Nephron (organoid): ENCODE data around the gene ZNHIT2.
"Not testable (repeated sequence)": the region's sequence is repeated elsewhere in the genome, so short reads cannot be mapped to it uniquely, and the experiment has no call there.

ENCODE experiments used
- H3K27ac Mint-ChIP-seq, 3 experiments: 2 replicates each; pipeline ENCODE4 v1.8.0; 2020; ENCODE audit warnings: mixed read lengths in 3 of 3, mild to moderate bottlenecking in 2 of 3, moderate library complexity in 1 of 3
- H3K27me3 Mint-ChIP-seq: 2 replicates; pipeline ENCODE4 v1.8.0; 2021; ENCODE audit warnings: low read depth, mild to moderate bottlenecking, moderate library complexity, mixed read lengths
- H3K36me3 Mint-ChIP-seq: 2 replicates; pipeline ENCODE4 v1.8.0; 2020; ENCODE audit warnings: low read depth, mixed read lengths
- H3K4me1 Mint-ChIP-seq: 2 replicates; pipeline ENCODE4 v1.8.0; 2020; ENCODE audit warnings: mixed read lengths
- H3K4me3 Mint-ChIP-seq, 3 experiments: 2 replicates each; pipeline ENCODE4 v1.8.0; 2020; ENCODE audit warnings: mild to moderate bottlenecking in 3 of 3, mixed read lengths in 3 of 3, moderate library complexity in 2 of 3
- H3K9me3 Mint-ChIP-seq: 2 replicates; pipeline ENCODE4 v1.8.0; 2020; ENCODE audit warnings: mixed read lengths
- CTCF ChIP-seq, 3 experiments: fragments of 200-600 bp; sonication (generic); IDR thresholded peaks; one replicate each; pipeline ENCODE4 v1.5.0; 2021; ENCODE audit warnings: antibody characterized with exemption in 3 of 3; ENCODE audit not compliant: unreplicated experiment in 3 of 3

Gene ZNHIT2

GRCh38 chr11:65150509-65151299 is 33.2 kb upstream of the ZNHIT2 start:
- H3K4me3 Mint-ChIP-seq, result peak overlapping the region in 1 of 3 experiments; percentile 12
- peak overlapping the region; percentile 76 to 90 (median 83) for H3K27ac Mint-ChIP-seq
- H3K4me1 Mint-ChIP-seq, result peaks cover 19% of the 10 kb centered on the region
- H3K27me3 Mint-ChIP-seq, result peaks cover 11% of the 10 kb centered on the region
- H3K36me3 Mint-ChIP-seq, result no peaks in the 10 kb centered on the region
- no peaks in the 10 kb centered on the region for H3K9me3 Mint-ChIP-seq
- no peak for TF ChIP-seq CTCF (IDR thresholded peaks at IDR 0.05; ENCODE audit: unreplicated experiment in 3 of 3)

- Mint-ChIP-seq H3K27me3 (peaks cover 11% of the 10 kb centered on the region), H3K27ac (peak overlapping the region; percentile 76 to 90 (median 83)), H3K4me1 (peaks cover 19% of the 10 kb centered on the region)
- not testable (repeated sequence) for H3K9me3 Mint-ChIP-seq, H3K36me3 Mint-ChIP-seq, H3K4me3 Mint-ChIP-seq
These were observed 32.6 kb upstream of the ZNHIT2 start for GRCh38 chr11:65150131-65150508.

- Mint-ChIP-seq H3K9me3 (no peaks in the 10 kb centered on the region), H3K36me3 (no peaks in the 10 kb centered on the region), H3K4me1 (peaks cover 19% of the 10 kb centered on the region), H3K4me3 (no peak overlapping the region), H3K27ac (no peak overlapping the region), H3K27me3 (peaks cover 11% of the 10 kb centered on the region)
- TF ChIP-seq CTCF (IDR thresholded peaks at IDR 0.05; ENCODE audit: unreplicated experiment in 3 of 3), result no peak
These were observed 31.2 kb upstream of the ZNHIT2 start for GRCh38 chr11:65148657-65149056.

GRCh38 chr11:65147352-65148075 is 30.0 kb upstream of the ZNHIT2 start:
- no peaks in the 10 kb centered on the region for H3K36me3 Mint-ChIP-seq
- peaks cover 7% of the 10 kb centered on the region for H3K27me3 Mint-ChIP-seq
- no peak for TF ChIP-seq CTCF (IDR thresholded peaks at IDR 0.05; ENCODE audit: unreplicated experiment in 3 of 3)
- no peak overlapping the region for H3K4me3 Mint-ChIP-seq
- H3K9me3 Mint-ChIP-seq, result no peaks in the 10 kb centered on the region
- no peak overlapping the region for H3K27ac Mint-ChIP-seq
- H3K4me1 Mint-ChIP-seq, result peaks cover 19% of the 10 kb centered on the region

GRCh38 chr11:65141896-65142494 is 24.5 kb upstream of the ZNHIT2 start:
- no peak overlapping the region for H3K4me3 Mint-ChIP-seq
- no peaks in the 10 kb centered on the region for H3K4me1 Mint-ChIP-seq
- no peak for TF ChIP-seq CTCF (IDR thresholded peaks at IDR 0.05; ENCODE audit: unreplicated experiment in 3 of 3)
- no peaks in the 10 kb centered on the region for H3K9me3 Mint-ChIP-seq
- H3K27me3 Mint-ChIP-seq, result peaks cover 14% of the 10 kb centered on the region
- H3K27ac Mint-ChIP-seq, result no peak overlapping the region
- no peaks in the 10 kb centered on the region for H3K36me3 Mint-ChIP-seq

- Mint-ChIP-seq H3K36me3 (peaks cover 5% of the 10 kb centered on the region), H3K9me3 (no peaks in the 10 kb centered on the region), H3K4me1 (peaks cover 30% of the 10 kb centered on the region), H3K27me3 (peaks cover 9% of the 10 kb centered on the region), H3K4me3 (peak overlapping the region; percentile 80 to 99 (median 85)), H3K27ac (peak overlapping the region; percentile 92 to 100 (median 100))
- no peak for TF ChIP-seq CTCF (IDR thresholded peaks at IDR 0.05; ENCODE audit: unreplicated experiment in 3 of 3)
These were observed 19.1 kb upstream of the ZNHIT2 start for GRCh38 chr11:65136515-65137096.
